Muscle layer of duodenum (tissue), 2 donors: Measurements from ENCODE around the gene C3orf38.
"Not testable (repeated sequence)": the region's sequence is repeated elsewhere in the genome, so short reads cannot be mapped to it uniquely, and the experiment has no call there.

Source experiments
- H3K27ac ChIP-seq: one replicate; pipeline ENCODE4 v1.7.0; 2013; ENCODE audit warnings: mild to moderate bottlenecking, low read length
- H3K27me3 ChIP-seq: one replicate; pipeline ENCODE4 v1.7.0; 2013; ENCODE audit warnings: low read depth, mild to moderate bottlenecking, control low read depth, low read length
- H3K36me3 ChIP-seq, 2 donors: one replicate each; pipeline ENCODE4 v1.7.0; 2013; ENCODE audit warnings: low read length in 2 of 2, control low read depth in 1 of 2, mild to moderate bottlenecking in 1 of 2; ENCODE audit not compliant: insufficient read depth in 2 of 2, control insufficient read depth in 1 of 2
- H3K4me1 ChIP-seq, 2 donors: one replicate each; pipeline ENCODE4 v1.7.0; 2013; ENCODE audit warnings: low read length in 2 of 2, mild to moderate bottlenecking in 2 of 2, control low read depth in 1 of 2, moderate library complexity in 1 of 2; ENCODE audit not compliant: insufficient read depth in 2 of 2, control insufficient read depth in 1 of 2
- H3K4me3 ChIP-seq, 2 donors: one replicate each; pipeline ENCODE4 v1.7.0; 2013; ENCODE audit warnings: low read length in 2 of 2, low read depth in 1 of 2, mild to moderate bottlenecking in 1 of 2
- H3K9me3 ChIP-seq, 2 donors: one replicate each; pipeline ENCODE4 v1.7.0; 2013; ENCODE audit warnings: low read length in 2 of 2, control low read depth in 1 of 2, mild to moderate bottlenecking in 1 of 2; ENCODE audit not compliant: control insufficient read depth in 1 of 2
- donor health status: healthy.

The C3orf38 gene

DNA sequence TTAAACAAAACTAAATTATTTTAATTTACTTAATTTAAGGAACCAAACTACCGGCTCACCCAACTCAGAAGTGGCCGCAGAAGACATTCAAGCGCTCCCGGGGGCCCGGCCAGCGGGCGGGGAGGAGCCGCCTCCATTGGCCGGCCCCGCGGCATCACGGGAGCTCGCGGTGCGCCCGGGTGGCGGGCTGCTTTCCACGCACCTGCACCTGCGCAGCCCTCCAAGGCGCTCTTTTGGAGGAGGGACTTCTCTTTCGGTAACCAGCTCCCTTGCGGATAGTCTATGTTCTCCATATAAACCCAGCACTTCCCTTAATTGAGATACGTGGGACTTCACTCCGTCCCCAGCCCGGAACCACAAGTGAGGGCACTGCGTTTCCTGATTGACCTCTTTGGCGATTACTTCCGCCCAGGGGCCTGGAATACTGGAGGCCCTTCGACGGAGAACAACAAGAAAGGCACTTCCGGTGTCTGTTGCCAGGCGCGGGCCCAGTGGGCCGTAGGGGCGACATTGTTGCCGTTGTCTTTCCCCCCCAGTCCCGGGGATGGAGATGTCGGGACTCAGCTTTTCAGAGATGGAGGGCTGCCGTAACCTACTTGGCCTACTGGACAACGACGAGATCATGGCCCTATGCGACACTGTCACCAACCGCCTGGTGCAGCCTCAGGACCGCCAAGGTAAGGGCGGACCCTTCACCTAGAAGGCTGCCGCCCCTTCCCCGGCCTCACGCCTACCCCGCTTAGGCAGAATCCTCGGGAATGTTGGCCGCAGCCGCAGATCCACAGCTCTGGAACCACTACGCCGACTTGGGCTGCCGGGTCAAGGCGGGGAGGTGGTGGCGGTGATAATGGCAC, at the start of gene C3orf38:
Gene C3orf38 (plus strand): TSS at position 451 of the 854 bp plus-strand sequence. CDS start 94 bp downstream, at position 545.
- H3K4me3 ChIP-seq = peak within 1 kb of the TSS; percentile 97 to 99
- H3K9me3 ChIP-seq = no peaks in the 10 kb centered on the region
- H3K27ac ChIP-seq = peak within 1 kb of the TSS; percentile 95
- peaks cover 4 to 5% of the 10 kb centered on the region in 2 donors for H3K36me3 ChIP-seq
- no peaks in the 10 kb centered on the region for H3K27me3 ChIP-seq
- H3K4me1 ChIP-seq = peaks cover 10 to 15% of the 10 kb centered on the region in 2 donors

DNA sequence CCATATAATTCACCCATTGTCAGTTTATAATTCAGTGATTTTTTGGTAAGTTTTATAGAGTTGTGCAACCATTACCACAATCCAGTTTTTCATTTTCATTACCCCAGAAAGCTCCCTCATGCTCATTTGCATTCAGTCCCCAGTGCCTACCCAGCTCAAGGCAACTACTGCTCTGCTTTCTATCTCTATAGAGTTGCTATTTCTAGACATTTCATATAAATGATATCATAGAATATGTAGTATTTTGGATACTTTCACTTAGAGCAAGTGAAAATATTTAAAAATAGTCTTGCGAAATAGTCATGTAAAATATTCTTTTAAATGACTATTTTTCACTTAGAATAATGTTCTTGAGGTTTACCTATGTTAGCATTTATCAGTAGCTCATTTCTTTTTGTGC, 48.6 kb upstream of the C3orf38 start:
- Histone ChIP-seq H3K27me3 (no peaks in the 10 kb centered on the region), H3K9me3 (no peaks in the 10 kb centered on the region), H3K27ac (no peak overlapping the region), H3K4me3 (no peak overlapping the region), H3K36me3 (no peaks in the 10 kb centered on the region), H3K4me1 (no peaks in the 10 kb centered on the region)

DNA sequence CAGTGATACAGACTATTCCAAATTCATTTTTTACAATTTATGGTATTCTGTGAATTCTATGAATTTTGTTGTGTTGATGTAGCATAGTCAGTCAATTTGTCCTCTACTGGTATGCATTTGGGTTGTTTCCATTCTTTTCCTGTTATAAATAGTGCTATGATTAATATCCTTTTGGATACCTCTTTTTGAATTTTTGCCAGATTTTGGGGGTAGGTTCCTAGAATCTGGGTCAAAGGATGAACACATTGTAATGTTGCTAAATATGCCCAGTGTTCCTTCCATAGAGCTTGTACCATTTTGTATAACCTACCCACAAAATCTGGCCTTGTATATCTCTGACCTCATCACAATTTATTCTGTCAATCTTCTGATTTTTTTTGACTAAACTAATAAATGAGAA, 44.4 kb upstream of the C3orf38 start:
- H3K4me1 ChIP-seq = peaks cover 0 to 5% of the 10 kb centered on the region in 2 donors
- H3K9me3 ChIP-seq = no peaks in the 10 kb centered on the region
- H3K27me3 ChIP-seq = no peaks in the 10 kb centered on the region

DNA sequence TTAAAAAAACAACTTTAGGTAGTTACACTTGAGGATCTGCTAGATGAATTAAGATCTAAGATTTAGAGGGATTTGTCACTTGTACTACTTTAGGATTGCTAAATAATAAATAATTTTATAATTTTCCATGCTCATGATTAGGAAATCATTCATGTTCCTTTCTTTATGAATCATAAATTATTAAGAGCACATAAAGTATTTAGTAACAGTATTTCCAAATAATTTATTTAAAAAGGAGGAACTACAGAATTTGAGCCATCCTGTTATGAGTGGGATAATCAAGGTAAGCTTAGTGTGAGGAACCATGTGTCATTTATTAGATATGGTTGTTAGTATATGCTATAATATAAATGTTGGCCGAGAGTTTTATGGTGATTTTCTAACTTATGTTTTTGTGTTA, 37.5 kb upstream of the C3orf38 start:
- Histone ChIP-seq H3K9me3 (no peaks in the 10 kb centered on the region), H3K27me3 (no peaks in the 10 kb centered on the region), H3K4me3 (no peak overlapping the region), H3K4me1 (peaks cover 0 to 7% of the 10 kb centered on the region in 2 donors), H3K27ac (no peak overlapping the region), H3K36me3 (peaks cover 6% of the 10 kb centered on the region in 2 donors)

More for the DNA sequence above, 44.4 kb upstream of the C3orf38 start:
- Histone ChIP-seq H3K27ac (no peak overlapping the region), H3K4me3 (no peak overlapping the region), H3K36me3 (no peaks in the 10 kb centered on the region)

DNA sequence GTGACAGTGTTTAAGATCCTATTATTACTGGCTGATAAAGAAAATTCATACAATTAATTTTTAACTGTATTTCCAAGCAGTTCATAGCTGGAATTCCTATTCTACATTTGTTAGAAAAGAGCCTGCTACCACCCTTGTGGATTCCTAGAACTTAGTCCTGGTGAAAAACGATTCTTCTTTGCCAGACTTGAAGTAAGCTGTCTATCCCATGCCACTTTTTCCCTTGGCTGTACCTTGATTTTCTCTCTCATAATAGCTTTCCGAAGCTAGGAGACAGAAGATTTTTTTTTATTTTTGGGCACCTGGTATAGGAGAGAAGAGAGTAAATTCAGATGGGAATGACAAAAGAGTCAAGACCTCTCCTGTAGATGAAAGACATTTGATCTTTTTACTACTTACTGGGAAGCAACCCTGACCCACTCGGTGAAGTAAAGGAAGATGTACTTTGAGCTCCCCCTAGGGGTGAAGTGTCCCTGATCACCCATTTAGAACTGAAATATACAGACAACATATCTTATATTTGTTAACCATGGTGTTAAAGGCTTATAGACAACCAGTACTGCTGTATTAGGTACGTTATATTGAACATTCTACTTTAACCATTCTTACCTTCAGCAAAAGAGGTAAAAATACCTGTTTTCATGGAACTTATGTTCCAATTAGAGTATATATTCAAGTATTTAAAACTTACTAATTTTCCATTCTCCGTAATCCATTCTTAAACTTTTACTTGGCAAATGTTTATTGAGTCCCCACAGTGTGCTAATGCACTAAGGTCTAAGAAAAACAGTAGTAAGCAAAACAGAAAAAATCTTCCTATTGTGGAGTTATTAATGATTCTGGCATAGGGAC, 36.2 kb upstream of the C3orf38 start:
- Histone ChIP-seq H3K27me3 (no peaks in the 10 kb centered on the region), H3K4me3 (no peak overlapping the region), H3K4me1 (peaks cover 0 to 7% of the 10 kb centered on the region in 2 donors), H3K36me3 (peaks cover 9 to 10% of the 10 kb centered on the region in 2 donors), H3K27ac (no peak overlapping the region), H3K9me3 (no peaks in the 10 kb centered on the region)

DNA sequence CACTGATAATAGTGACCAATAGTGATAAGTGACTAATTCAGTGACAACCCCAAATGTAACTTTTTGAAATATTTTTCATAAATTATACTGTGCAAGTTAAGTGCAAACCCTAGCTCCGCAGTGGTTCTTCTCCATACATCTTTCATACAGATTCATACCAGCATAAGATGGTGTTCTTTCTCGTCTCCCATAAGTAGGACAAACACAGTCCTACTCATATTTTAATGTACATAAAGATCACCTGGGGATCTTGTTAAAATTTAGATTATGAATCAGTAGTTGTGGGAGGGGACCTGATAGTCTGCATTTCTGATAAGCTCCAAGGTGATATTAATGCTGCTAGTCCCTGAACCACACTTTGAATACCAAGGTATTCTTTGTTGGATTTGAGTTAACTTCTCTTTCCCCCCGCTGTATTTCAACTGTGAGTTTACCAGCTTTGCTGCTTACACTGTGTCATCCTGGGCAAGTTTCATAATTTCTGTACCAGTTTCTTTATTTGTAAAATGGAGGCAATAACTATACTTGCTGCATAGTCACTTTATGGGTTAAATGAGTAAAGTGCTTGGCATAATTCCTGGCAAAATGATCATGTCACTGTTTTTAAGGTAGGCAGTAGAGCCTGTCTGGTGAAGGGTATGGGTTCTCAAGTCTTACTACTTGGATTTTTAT, 34.7 kb upstream of the C3orf38 start:
- H3K27ac ChIP-seq = no peak overlapping the region
- H3K36me3 ChIP-seq = peaks cover 10 to 11% of the 10 kb centered on the region in 2 donors
- H3K4me3 ChIP-seq = no peak overlapping the region

DNA sequence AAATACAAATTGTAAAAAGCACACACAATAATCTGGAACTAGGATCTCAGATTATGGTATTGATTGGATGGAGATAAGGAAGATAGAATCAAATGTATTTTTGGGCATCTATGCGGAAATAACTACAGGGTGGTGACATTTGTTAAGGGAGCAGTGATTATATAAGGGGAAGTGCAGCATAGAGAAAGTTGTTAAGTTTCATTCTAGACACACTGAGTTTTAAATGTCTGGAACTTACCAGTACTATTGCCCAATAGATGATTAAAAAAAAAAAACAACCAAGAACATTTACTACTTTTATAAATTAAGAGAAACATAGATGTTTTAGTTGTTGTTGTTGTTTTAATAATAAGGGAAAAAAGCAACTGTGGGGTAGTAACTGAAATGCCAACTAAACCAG, 32.1 kb upstream of the C3orf38 start:
- Histone ChIP-seq H3K4me1 (no peaks in the 10 kb centered on the region), H3K9me3 (no peaks in the 10 kb centered on the region), H3K36me3 (peaks cover 10 to 11% of the 10 kb centered on the region in 2 donors), H3K4me3 (no peak overlapping the region), H3K27ac (no peak overlapping the region), H3K27me3 (no peaks in the 10 kb centered on the region)

More for the DNA sequence above, 34.7 kb upstream of the C3orf38 start:
- peaks cover 0 to 5% of the 10 kb centered on the region in 2 donors for H3K4me1 ChIP-seq
- no peaks in the 10 kb centered on the region for H3K27me3 ChIP-seq
- no peaks in the 10 kb centered on the region for H3K9me3 ChIP-seq

DNA sequence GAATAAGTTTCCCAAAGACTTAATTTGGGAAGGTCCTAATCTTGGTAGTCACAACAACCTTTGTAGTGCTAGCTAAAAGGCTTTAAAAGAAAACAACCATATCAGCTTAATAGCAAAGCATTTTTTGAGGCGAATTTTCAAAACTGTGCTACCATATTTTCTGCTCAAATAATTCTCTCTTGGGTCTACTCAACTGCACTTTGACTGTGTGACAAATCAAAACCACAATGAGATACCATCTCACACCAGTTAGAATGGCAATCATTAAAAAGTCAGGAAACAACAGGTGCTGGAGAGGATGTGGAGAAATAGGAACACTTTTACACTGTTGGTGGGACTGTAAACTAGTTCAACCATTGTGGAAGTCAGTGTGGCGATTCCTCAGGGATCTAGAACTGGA, 31.2 kb upstream of the C3orf38 start:
- not testable (repeated sequence) for H3K27me3 ChIP-seq, H3K4me1 ChIP-seq, H3K9me3 ChIP-seq, H3K4me3 ChIP-seq, H3K27ac ChIP-seq
- H3K36me3 ChIP-seq = peaks cover 10 to 11% of the 10 kb centered on the region in 2 donors

DNA sequence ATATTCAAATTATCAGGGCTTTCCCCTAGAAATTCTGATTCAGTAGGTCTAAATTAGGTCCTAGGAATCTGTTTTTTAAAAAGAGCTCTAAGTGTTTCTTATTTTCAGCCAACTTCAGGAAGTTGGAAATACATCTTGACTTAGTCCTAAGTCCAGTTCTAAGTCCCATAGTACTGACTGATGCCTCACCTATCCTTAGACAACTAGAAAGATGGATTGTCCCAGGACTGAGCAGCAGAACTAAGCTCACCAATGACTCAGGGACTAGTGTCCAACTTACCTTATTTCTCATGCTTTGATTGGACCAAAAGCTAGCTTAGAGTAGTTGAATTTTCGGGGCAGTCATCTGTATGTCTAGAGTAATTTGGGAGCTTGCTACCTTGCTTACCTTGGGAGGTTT, 26.2 kb upstream of the C3orf38 start:
- Histone ChIP-seq H3K4me1 (no peaks in the 10 kb centered on the region), H3K4me3 (no peak overlapping the region), H3K27ac (no peak overlapping the region), H3K36me3 (peaks cover 1% of the 10 kb centered on the region in 2 donors), H3K9me3 (no peaks in the 10 kb centered on the region), H3K27me3 (no peaks in the 10 kb centered on the region)

DNA sequence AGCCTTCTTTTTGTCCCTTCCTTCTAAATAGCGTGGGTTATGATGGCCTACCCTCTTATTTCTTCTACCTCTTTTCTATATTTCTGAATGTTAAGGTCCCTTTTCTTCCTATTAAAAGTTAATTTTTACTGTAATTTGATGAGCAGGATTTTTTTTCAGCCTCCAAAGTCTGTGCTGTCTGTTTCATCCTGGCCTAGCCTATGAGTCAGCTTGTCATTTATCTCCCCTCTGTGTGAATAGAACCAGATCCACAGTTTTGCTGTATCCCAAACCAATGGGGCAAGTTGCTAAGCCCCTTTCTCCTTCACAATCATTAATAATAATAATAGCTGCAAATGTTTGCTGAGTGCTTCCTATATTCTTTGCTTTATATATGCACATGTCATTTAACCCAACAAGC, 18.1 kb upstream of the C3orf38 start:
- Histone ChIP-seq H3K27me3 (no peaks in the 10 kb centered on the region), H3K4me1 (peaks cover 0 to 6% of the 10 kb centered on the region in 2 donors), H3K36me3 (peaks cover 0 to 3% of the 10 kb centered on the region in 2 donors), H3K9me3 (no peaks in the 10 kb centered on the region), H3K4me3 (no peak overlapping the region), H3K27ac (no peak overlapping the region)

DNA sequence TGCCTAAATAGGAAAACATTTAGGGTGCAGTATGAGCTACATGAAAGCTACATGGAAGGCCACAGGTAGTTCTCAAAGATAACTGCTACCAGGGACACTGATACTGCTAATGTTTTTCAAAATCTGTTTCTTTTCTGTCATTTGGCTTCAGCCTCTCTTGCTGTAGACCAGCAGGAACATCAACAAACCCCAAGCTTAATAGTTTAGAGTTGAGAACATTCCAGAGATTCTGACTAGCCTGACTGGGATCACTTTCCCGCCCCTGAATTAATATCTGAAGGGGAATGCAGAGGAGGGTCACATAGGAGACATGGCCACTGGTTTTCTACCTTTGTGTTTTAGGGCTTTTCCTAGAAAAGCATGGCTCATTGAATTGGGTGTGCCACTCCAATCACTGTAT, 16.9 kb upstream of the C3orf38 start:
- H3K36me3 ChIP-seq = peaks cover 0 to 3% of the 10 kb centered on the region in 2 donors
- no peaks in the 10 kb centered on the region for H3K9me3 ChIP-seq
- H3K4me3 ChIP-seq = no peak overlapping the region
- no peak overlapping the region for H3K27ac ChIP-seq
- H3K4me1 ChIP-seq = peaks cover 0 to 6% of the 10 kb centered on the region in 2 donors
- no peaks in the 10 kb centered on the region for H3K27me3 ChIP-seq
